ENCODE data around the gene PLCL1.
A peak's percentile ranks its signal among the peaks of the same experiment; 100 is the strongest.

PLCL1 gene

GRCh38 chr2:197927994-197928393 is 123.6 kb downstream of the PLCL1 start:
- no peak for DNase-seq (ENCODE audit: low spot score)

- DNase-seq (ENCODE audit: low spot score), result no peak
Observed at GRCh38 chr2:197929008-197929885, 124.9 kb downstream of the PLCL1 start.

- no peak for DNase-seq (ENCODE audit: low spot score)
Observed at GRCh38 chr2:197929886-197930227, 125.5 kb downstream of the PLCL1 start.

GRCh38 chr2:197930570-197931278 is 126.3 kb downstream of the PLCL1 start:
- DNase-seq (ENCODE audit: low spot score), result no peak

GRCh38 chr2:197931661-197932312 is 127.4 kb downstream of the PLCL1 start:
- no peak for DNase-seq (ENCODE audit: low spot score)

GRCh38 chr2:197932374-197932773 is 128.0 kb downstream of the PLCL1 start:
- DNase-seq (ENCODE audit: low spot score), result no peak

- DNase-seq (ENCODE audit: low spot score), result peak; percentile 29
Observed at GRCh38 chr2:197934261-197934933, 130.0 kb downstream of the PLCL1 start.

- DNase-seq (ENCODE audit: low spot score), result peak; percentile 31
Observed at GRCh38 chr2:197934934-197935289, 130.5 kb downstream of the PLCL1 start.

GRCh38 chr2:197937814-197938213 is 133.4 kb downstream of the PLCL1 start:
- DNase-seq (ENCODE audit: low spot score), result no peak

GRCh38 chr2:197938555-197938954 is 134.2 kb downstream of the PLCL1 start:
- DNase-seq (ENCODE audit: low spot score), result no peak

- DNase-seq (ENCODE audit: low spot score), result no peak
Observed at GRCh38 chr2:197939787-197940186, 135.4 kb downstream of the PLCL1 start.

- no peak for DNase-seq (ENCODE audit: low spot score)
Observed at GRCh38 chr2:197940382-197940781, 136.0 kb downstream of the PLCL1 start.

GRCh38 chr2:197941715-197942114 is 137.3 kb downstream of the PLCL1 start:
- no peak for DNase-seq (ENCODE audit: low spot score)

- no peak for DNase-seq (ENCODE audit: low spot score)
Observed at GRCh38 chr2:197943731-197944130, 139.3 kb downstream of the PLCL1 start.

GRCh38 chr2:197944416-197945096 is 140.2 kb downstream of the PLCL1 start:
- DNase-seq (ENCODE audit: low spot score), result no peak

- no peak for DNase-seq (ENCODE audit: low spot score)
Observed at GRCh38 chr2:197946562-197946961, 142.2 kb downstream of the PLCL1 start.

- no peak for DNase-seq (ENCODE audit: low spot score)
Observed at GRCh38 chr2:197947219-197947757, 142.9 kb downstream of the PLCL1 start.

- no peak for DNase-seq (ENCODE audit: low spot score)
Observed at GRCh38 chr2:197949224-197949623, 144.8 kb downstream of the PLCL1 start.

GRCh38 chr2:197950006-197950405 is 145.6 kb downstream of the PLCL1 start:
- no peak for DNase-seq (ENCODE audit: low spot score)

GRCh38 chr2:197950724-197951123 is 146.3 kb downstream of the PLCL1 start:
- DNase-seq (ENCODE audit: low spot score), result no peak

GRCh38 chr2:197952540-197953202 is 148.3 kb downstream of the PLCL1 start:
- no peak for DNase-seq (ENCODE audit: low spot score)

Data from CD4-positive, alpha-beta T cell treated with Interleukin-2 at 100 ng/mL for 4 hours (primary cell).